Heart left ventricle (tissue), 16 donors: ENCODE measurements around the gene SLC25A21. TPM values are rescaled to one million over a fixed set of nuclear protein-coding genes. Genes with fewer than 3 reads are reported as not detected.

Experiments
- ATAC-seq, 4 donors: fragments of 200-7000 bp; cut with Tn5 transposase; one replicate each; pipeline ENCODE4 v1.9.1; 2020 to 2022; ENCODE audit warnings: moderate library complexity in 4 of 4, mild to moderate bottlenecking in 3 of 4, moderate number of reproducible peaks in 1 of 4
- DNase-seq, 5 donors: peaks; one replicate each; pipeline ENCODE4 v3.0.0-alpha.2; 2020
- H3K27ac ChIP-seq, 12 donors: fragments of 200-600 bp; sonication (generic) in 4 of 12; one replicate each; pipeline versions ENCODE4 v1.5.0 to v1.8.0; 2016 to 2022; ENCODE audit warnings: mild to moderate bottlenecking in 2 of 12
- H3K27me3 ChIP-seq, 9 donors: fragments of 200-600 bp; sonication (generic) in 2 of 9; one replicate each; pipeline versions ENCODE4 v1.5.1 to v1.8.0; 2016 to 2022; ENCODE audit warnings: mild to moderate bottlenecking in 3 of 9
- H3K36me3 ChIP-seq, 9 donors: fragments of 200-600 bp; sonication (generic) in 2 of 9; one replicate each; pipeline versions ENCODE4 v1.5.0 to v1.8.0; 2018 to 2022; ENCODE audit warnings: mild to moderate bottlenecking in 2 of 9
- H3K4me1 ChIP-seq, 12 donors: fragments of 200-600 bp; sonication (generic) in 4 of 12; one replicate each; pipeline versions ENCODE4 v1.5.0 to v1.8.0; 2016 to 2022; ENCODE audit warnings: mild to moderate bottlenecking in 3 of 12
- H3K4me3 ChIP-seq, 12 donors: fragments of 200-600 bp; sonication (generic) in 4 of 12; one replicate each; pipeline versions ENCODE4 v1.5.0 to v1.8.0; 2017 to 2022; ENCODE audit warnings: mild to moderate bottlenecking in 9 of 12, moderate library complexity in 4 of 12
- H3K9me3 ChIP-seq, 12 donors: fragments of 200-600 bp; sonication (generic) in 4 of 12; one replicate each; pipeline versions ENCODE4 v1.5.0 to v1.8.0; 2016 to 2022; ENCODE audit warnings: mild to moderate bottlenecking in 1 of 12
- CTCF ChIP-seq, 12 donors: fragments of 200-600 bp; sonication (generic) in 4 of 12; IDR thresholded peaks; one replicate each; pipeline versions ENCODE4 v1.5.0 to v1.8.0; 2018 to 2022; ENCODE audit warnings: antibody characterized with exemption in 12 of 12, mild to moderate bottlenecking in 5 of 12
- POLR2A ChIP-seq, 2 donors: fragments of 450-650 bp; IDR thresholded peaks; one replicate each; pipeline ENCODE4 v1.6.1; 2017; ENCODE audit warnings: antibody characterized with exemption in 2 of 2, mild to moderate bottlenecking in 2 of 2, moderate library complexity in 2 of 2
- WGBS, 4 donors: extraction: QIAGEN DNeasy Blood & Tissue Kit in 2 of 4; methylation state at CpG; one replicate each; pipeline versions ENCODE4 v1.1.5 to v1.1.7; 2013 to 2018; 5-methylcytosine and 5-hydroxymethylcytosine counted together
- intact Hi-C, 10 donors: fragments of 100-400 bp; cut with DNase I; formaldehyde crosslinking; loops; one replicate each; pipeline versions ENCODE4 v1.11.1 to v1.14.2; 2022
- polyA plus RNA-seq, 2 donors: library from polyadenylated mRNA; stranded (reverse); fragments of 200-250 nt; gene quantifications; one replicate each; pipeline ENCODE4 v1.2.3, GENCODE V29; 2013
- total RNA-seq, 9 donors: library from RNA; depleted of rRNA in 2 of 9; stranded (reverse); fragments of >200 nt in 2 of 9; fragmentation: NEBNext Ultra II Directional in 3 of 9; extraction: Animal tissue kit (Norgen Biotek cat#: 25700) in 3 of 9; gene quantifications; one replicate each; pipeline versions ENCODE4 v1.1.0 to v1.2.4, GENCODE V29; 2016 to 2023
- donor health status: ischemic (EF 13 %, LVEDD 7.1; RV severe dilation, severe dysfunction).
- donor health status: healthy with polysubstance abuse.
- donor health status: DM: no; HTN: yes; CAD: no.
- donor health status: DM: no; HTN: no; CAD: no.
- donor health status: ischemic (EF 25% LVEDD 6.9; RV normal size, moderate dysfunction).
- donor health status: ischemic (EF 25% LVEDD 5.7; RV mildly dilated, moderate dysfunction).
- donor health status: healthy.
- donor health status: DM: yes; HTN: yes; CAD: no.
- donor health status: ischemic (EF 35%, LVEDD 5.7; RV mildly dilated, moderate dysfunction).
- donor health status: nonischemic (EF 11% LVEDD 7.7; RV severe dilation, severe dysfunction).
- donor health status: DM: yes; HTN: yes; CAD: no.
- donor health status: PGD.
- donor health status: ischemic (EF 29% LVEDD 5.4; RV normal size, mild dysfunction).
- donor health status: nonischemic (EF 23%, LVEDD 6.1; RV moderate dilation, normal function).

SLC25A21 gene
- total and polyA plus RNA-seq, 11 donors = 0.12 to 1.6 (median 0.24) TPM; not detected in 1

- no peak for TF ChIP-seq POLR2A (IDR thresholded peaks at IDR 0.05)
- no peak for TF ChIP-seq CTCF (IDR thresholded peaks at IDR 0.05)
- peak; percentile 87 to 91 (median 90) for ATAC-seq
- peaks cover 87 to 100% (median 99%) of the 10 kb centered on the region in 9 donors for H3K27me3 ChIP-seq
- H3K4me3 ChIP-seq = peak within 1 kb of the TSS in 10 of 12 donors; percentile 7 to 38 (median 24)
- H3K4me1 ChIP-seq = peaks cover 0 to 68% (median 39%) of the 10 kb centered on the region in 12 donors
- WGBS, 4 donors = 1 to 3% (median 3%) methylated on average over 33 to 44 of the region's 44 CpGs
- H3K27ac ChIP-seq = no peak within 1 kb of the TSS
- H3K9me3 ChIP-seq = no peaks in the 10 kb centered on the region
- no peaks in the 10 kb centered on the region for H3K36me3 ChIP-seq
- intact Hi-C loops = loop anchor here in 2 of 10 donors (10.0 kb wide), 1 partner anchor 933 kb away; the partner anchor contains the start of genes FOXA1 (in 2 of the 2) and TTC6 (in 2 of the 2)
- DNase-seq = peak; percentile 46 to 67 (median 60)
Measured at GRCh38 chr14:36661506-36662257, 510.7 kb downstream of the SLC25A21 start, which contains the start of gene PAX9. PAX9 (plus strand) TSS chr14:36661860; CDS start chr14:36662090, 230 bp downstream.

- no peak for ATAC-seq
- TF ChIP-seq POLR2A (IDR thresholded peaks at IDR 0.05) (no peak), CTCF (IDR thresholded peaks at IDR 0.05) (no peak)
- intact Hi-C loops = loop anchor here in 2 of 10 donors (10.0 kb wide), 1 partner anchor 934 kb away; the partner anchor contains the start of genes FOXA1 (in 2 of the 2) and TTC6 (in 2 of the 2)
- Histone ChIP-seq H3K4me1 (peaks cover 0 to 69% (median 43%) of the 10 kb centered on the region in 12 donors), H3K27me3 (peaks cover 86 to 100% (median 99%) of the 10 kb centered on the region in 9 donors), H3K36me3 (no peaks in the 10 kb centered on the region), H3K4me3 (peak overlapping the region in 4 of 12 donors; percentile 26 to 38 (median 36)), H3K9me3 (no peaks in the 10 kb centered on the region), H3K27ac (no peak overlapping the region)
- 4 to 9% (median 7%) methylated on average over 35 of the region's 35 CpGs for WGBS, 4 donors
- DNase-seq = no peak
Measured at GRCh38 chr14:36660736-36661505, 511.5 kb downstream of the SLC25A21 start.

GRCh38 chr14:36659822-36660735 lies 512.3 kb downstream of the SLC25A21 start:
- 7 to 12% (median 9%) methylated on average over 19 of the region's 19 CpGs for WGBS, 4 donors
- Histone ChIP-seq H3K9me3 (no peaks in the 10 kb centered on the region), H3K27me3 (peaks cover 86 to 100% (median 99%) of the 10 kb centered on the region in 9 donors), H3K27ac (no peak overlapping the region), H3K4me1 (peaks cover 0 to 74% (median 45%) of the 10 kb centered on the region in 12 donors), H3K36me3 (no peaks in the 10 kb centered on the region), H3K4me3 (no peak overlapping the region)
- TF ChIP-seq POLR2A (IDR thresholded peaks at IDR 0.05) = no peak
- TF ChIP-seq CTCF (IDR thresholded peaks at IDR 0.05) = no peak
- ATAC-seq (no peak), DNase-seq (no peak)
- intact Hi-C loops = loop anchor here in 3 of 10 donors (10.0 kb wide), 4 partner anchors 285 to 935 kb away; partner anchors contain the start of genes FOXA1 (in 2 of the 3) and TTC6 (in 2 of the 3)
